IMR-90 (cell line): ENCODE data around the gene EML1. TPM values are rescaled to one million over a fixed set of nuclear protein-coding genes. Genes with fewer than 3 reads are reported as not detected.

Source experiments
- ATAC-seq: fragments of 200-7000 bp; cut with Tn5 transposase; 2 replicates; pipeline ENCODE4 v1.9.1; 2020; ENCODE audit warnings: low read depth, mild to moderate bottlenecking, moderate library complexity
- BruUV-seq: library from RNA; stranded (reverse); fragments of 400-500 nt; replicated peaks from 2 replicates; lab custom pipeline; 2021; lab: Mats Ljungman, UMichigan
- CTCF ChIA-PET: fragments of 300-600 bp; formaldehyde crosslinking; extraction: SDS; loops from one replicate; lab custom pipeline; 2021; ENCODE audit warnings: antibody characterized with exemption; lab: Yijun Ruan, JAX
- POLR2A ChIA-PET: fragments of 300-600 bp; sonication (Branson Sonifier 250); formaldehyde crosslinking; loops from one replicate; lab custom pipeline; 2022; ENCODE audit warnings: antibody characterized with exemption; ENCODE audit not compliant: unreplicated experiment; lab: Charles Lee
- DNase-seq: peaks from one replicate; pipeline ENCODE4 v3.0.0; 2013
- H2AFZ ChIP-seq: replicated peaks from 2 replicates; pipeline ENCODE3; 2013; ENCODE audit warnings: low read length, mild to moderate bottlenecking; ENCODE audit not compliant: poor library complexity
- H2AK5ac ChIP-seq: 2 replicates; pipeline ENCODE4 v1.6.1; 2013; ENCODE audit warnings: low read depth, low read length, inconsistent platforms
- H2AK9ac ChIP-seq: replicated peaks from 2 replicates; pipeline ENCODE3; 2013; ENCODE audit warnings: mild to moderate bottlenecking, low read depth, low read length, moderate library complexity; ENCODE audit not compliant: poor library complexity
- H2BK120ac ChIP-seq: 2 replicates; pipeline ENCODE4 v1.6.1; 2013; ENCODE audit warnings: low read depth, low read length, inconsistent platforms
- H2BK15ac ChIP-seq: 3 replicates; pipeline ENCODE4 v1.6.1; 2013; ENCODE audit warnings: low read depth, low read length, inconsistent platforms
- H2BK20ac ChIP-seq: 2 replicates; pipeline ENCODE4 v1.6.1; 2013; ENCODE audit warnings: low read depth, mild to moderate bottlenecking, inconsistent platforms, low read length, moderate library complexity
- H2BK5ac ChIP-seq: 2 replicates; pipeline ENCODE4 v1.6.1; 2013; ENCODE audit warnings: mild to moderate bottlenecking, low read depth, low read length, inconsistent platforms; ENCODE audit not compliant: poor library complexity, severe bottlenecking
- H3K14ac ChIP-seq: replicated peaks from 2 replicates; pipeline ENCODE4 v1.6.1; 2013; ENCODE audit warnings: low read depth, low read length, inconsistent platforms
- H3K18ac ChIP-seq: 2 replicates; pipeline ENCODE4 v1.6.1; 2013; ENCODE audit warnings: low read depth, low read length, control low read depth
- H3K23ac ChIP-seq: 2 replicates; pipeline ENCODE4 v1.6.1; 2013; ENCODE audit warnings: low read depth, low read length, inconsistent platforms
- H3K27ac ChIP-seq: 2 replicates; pipeline ENCODE4 v1.5.1; 2013; ENCODE audit warnings: mild to moderate bottlenecking, control low read depth, low read length; ENCODE audit not compliant: insufficient read depth
- H3K27me3 ChIP-seq: 2 replicates; pipeline ENCODE4 v1.6.1; 2013; ENCODE audit warnings: low read length; ENCODE audit not compliant: control insufficient read depth, insufficient read depth
- H3K36me3 ChIP-seq: 2 replicates; pipeline ENCODE4 v1.6.1; 2013; ENCODE audit warnings: low read length, mixed read lengths; ENCODE audit not compliant: control insufficient read depth, insufficient read depth
- H3K4ac ChIP-seq: 2 replicates; pipeline ENCODE4 v1.6.1; 2013; ENCODE audit warnings: low read depth, low read length, inconsistent platforms
- H3K4me1 ChIP-seq: 2 replicates; pipeline ENCODE4 v1.6.1; 2013; ENCODE audit warnings: low read length, mixed read lengths; ENCODE audit not compliant: control insufficient read depth, insufficient read depth
- H3K4me2 ChIP-seq: 2 replicates; pipeline ENCODE4 v1.6.1; 2013; ENCODE audit warnings: low read depth, mild to moderate bottlenecking, control low read depth, low read length, moderate library complexity
- H3K4me3 ChIP-seq: 2 replicates; pipeline ENCODE4 v1.5.1; 2013; ENCODE audit warnings: low read depth, mild to moderate bottlenecking, control low read depth, low read length, moderate library complexity; ENCODE audit not compliant: insufficient read depth
- H3K56ac ChIP-seq: 2 replicates; pipeline ENCODE4 v1.6.1; 2013; ENCODE audit warnings: low read length, inconsistent platforms; ENCODE audit not compliant: insufficient read depth; ENCODE audit errors: extremely low read depth
- H3K79me1 ChIP-seq, 2 experiments: 2 replicates each; pipeline ENCODE4 v1.6.1; 2013; ENCODE audit warnings: low read length in 2 of 2, inconsistent platforms in 1 of 2, low read depth in 1 of 2
- H3K9ac ChIP-seq: 2 replicates; pipeline ENCODE4 v1.6.1; 2013; ENCODE audit warnings: low read depth, low read length, control low read depth
- H3K9me1 ChIP-seq: 2 replicates; pipeline ENCODE4 v1.6.1; 2013; ENCODE audit warnings: low read length, inconsistent platforms; ENCODE audit not compliant: insufficient read depth
- H3K9me3 ChIP-seq: 2 replicates; pipeline ENCODE4 v1.6.1; 2013; ENCODE audit warnings: low read length; ENCODE audit not compliant: control insufficient read depth, insufficient read depth
- H4K20me1 ChIP-seq: 2 replicates; pipeline ENCODE4 v1.6.1; 2013; ENCODE audit warnings: low read length, inconsistent platforms; ENCODE audit not compliant: insufficient read depth
- H4K5ac ChIP-seq: 2 replicates; pipeline ENCODE4 v1.6.1; 2013; ENCODE audit warnings: mild to moderate bottlenecking, low read depth, low read length, control low read depth
- H4K8ac ChIP-seq, 2 experiments: 2 replicates each; pipeline ENCODE4 v1.6.1; 2013; ENCODE audit warnings: low read depth in 2 of 2, low read length in 2 of 2, control low read depth in 1 of 2, inconsistent platforms in 1 of 2
- H4K91ac ChIP-seq: 2 replicates; pipeline ENCODE4 v1.6.1; 2013; ENCODE audit warnings: low read depth, low read length, inconsistent platforms; ENCODE audit not compliant: insufficient read depth
- CHD1 ChIP-seq: IDR thresholded peaks from 2 replicates; pipeline ENCODE4 v1.6.1; 2012; ENCODE audit warnings: low read depth, low read length, improper control_type of control experiment
- MAFK ChIP-seq: IDR thresholded peaks from 2 replicates; pipeline ENCODE4 v1.6.1; 2012; ENCODE audit warnings: low read depth, low read length, improper control_type of control experiment
- RAD21 ChIP-seq: IDR thresholded peaks from 2 replicates; pipeline ENCODE4 v1.6.1; 2012; ENCODE audit warnings: low read length, improper control_type of control experiment
- RFX5 ChIP-seq: IDR thresholded peaks from 2 replicates; pipeline ENCODE4 v1.8.0; 2012; ENCODE audit warnings: low read depth, mild to moderate bottlenecking, low read length, moderate library complexity
- SMC3 ChIP-seq: fragments of 150-350 bp; IDR thresholded peaks from 2 replicates; pipeline ENCODE4 v1.6.1; 2016; ENCODE audit warnings: low read depth, mild to moderate bottlenecking, antibody characterized with exemption, low read length, moderate library complexity
- WGBS, 2 experiments: methylation state at CpG; one replicate each; pipeline versions ENCODE4 v1.1.5 to v1.1.7; 2013; ENCODE audit warnings: missing lambda C conversion rate in 2 of 2; ENCODE audit not compliant: insufficient read length in 1 of 2; ENCODE audit errors: extremely low coverage in 2 of 2; 5-methylcytosine and 5-hydroxymethylcytosine counted together
- dilution Hi-C: fragments of 300-500 bp; cut with HindIII; formaldehyde crosslinking; loops from one replicate; pipeline ENCODE4 v1.14.3; 2018; ENCODE audit warnings: low sequenced_read_pairs; ENCODE audit not compliant: unreplicated experiment
- in situ Hi-C: fragments of 300-500 bp; cut with MboI; formaldehyde crosslinking; loops from 3 replicates; pipeline ENCODE4 v1.14.3; 2019; ENCODE audit warnings: low sequenced_read_pairs, inconsistent platforms, mixed read lengths
- intact Hi-C: fragments of 100-400 bp; cut with micrococcal nuclease; formaldehyde crosslinking; loops from 2 replicates; pipeline ENCODE4 v1.10.0; 2022
- polyA plus RNA-seq, 3 experiments: library from polyadenylated mRNA; depleted of rRNA; stranded (reverse); fragments of >200 nt; gene quantifications; 2 replicates each; pipeline ENCODE4 v1.2.3, GENCODE V29; 2012; ENCODE audit warnings: low replicate concordance in 1 of 3
- total RNA-seq: library from RNA; depleted of rRNA; stranded (reverse); fragments of >200 nt; gene quantifications from 2 replicates; pipeline ENCODE4 v1.2.3, GENCODE V29; 2012

EML1 gene
- total and polyA plus RNA-seq, 2 of the 4 experiments (the other 2 are of a cell fraction), result 14.0 to 42.3 TPM

GRCh38 chr14:99822800-99823455 lies 29.7 kb downstream of the EML1 start:
- DNase-seq (no peak), ATAC-seq (no peak)
- TF ChIP-seq MAFK, result no peak
- no peak for TF ChIP-seq RAD21
- TF ChIP-seq CHD1, result no peak
- no peak for TF ChIP-seq SMC3
- TF ChIP-seq RFX5, result no peak
- peaks cover 2% of the 10 kb centered on the region; the same call in 1 of the 2 replicates for H3K9me1 ChIP-seq
- no peak overlapping the region for H4K8ac ChIP-seq
- intact Hi-C loops (no loop called here), in situ Hi-C loops (no loop called here), dilution Hi-C loops (no loop called here)
- no peaks in the 10 kb centered on the region for H3K9me3 ChIP-seq
- H3K27me3 ChIP-seq, result peaks cover 5% of the 10 kb centered on the region
- H4K5ac ChIP-seq, result no peak overlapping the region
- H2AFZ ChIP-seq, result no peak overlapping the region
- no peak overlapping the region for H2AK5ac ChIP-seq
- H4K91ac ChIP-seq, result no peak overlapping the region
- ChIA-PET POLR2A (no interaction called here), CTCF (interaction anchor here (1.4 kb wide), 1 partner anchor 9 kb away, joined by 3 read pairs; no protein-coding TSS in a partner anchor)
- peaks cover 73% of the 10 kb centered on the region for H4K20me1 ChIP-seq
- no peak overlapping the region for H2BK120ac ChIP-seq
- no peak overlapping the region for H3K9ac ChIP-seq
- H3K23ac ChIP-seq, result no peak overlapping the region
- H2BK15ac ChIP-seq, result no peak overlapping the region
- no peak overlapping the region for H3K56ac ChIP-seq
- H3K4ac ChIP-seq, result no peak overlapping the region
- BruUV-seq, result no TSS peak
- no peak overlapping the region for H2AK9ac ChIP-seq
- WGBS, 2 experiments, result 95% methylated on average over 7 of the region's 18 CpGs; no CpG with 5 or more reads in 1 of the 2 experiments
- peaks cover 3% of the 10 kb centered on the region; the same call in 1 of the 2 replicates for H3K36me3 ChIP-seq
- H3K4me2 ChIP-seq, result no peak overlapping the region
- peaks cover 33 to 59% of the 10 kb centered on the region in 2 experiments for H3K79me1 ChIP-seq
- no peak overlapping the region for H2BK5ac ChIP-seq
- no peak overlapping the region for H3K27ac ChIP-seq
- H3K14ac ChIP-seq, result no peak overlapping the region
- H3K18ac ChIP-seq, result no peak overlapping the region
- no peak overlapping the region for H2BK20ac ChIP-seq
- H3K4me1 ChIP-seq, result peaks cover 5% of the 10 kb centered on the region
- no peak overlapping the region for H3K4me3 ChIP-seq
